CD4-positive, alpha-beta T cell (primary cell): ENCODE measurements around the gene PLXNA1. TPM values are rescaled to one million over a fixed set of nuclear protein-coding genes. Genes with fewer than 3 reads are reported as not detected.

Source experiments
- ATAC-seq: fragments of 200-7000 bp; cut with Tn5 transposase; one replicate; pipeline ENCODE4 v1.10.0; 2022; ENCODE audit warnings: mild to moderate bottlenecking; ENCODE audit not compliant: poor library complexity
- CTCF ChIA-PET: fragments of 350-600 bp; sonication (Branson Sonifier 250); formaldehyde crosslinking; loops from one replicate; lab custom pipeline; 2021; ENCODE audit warnings: antibody characterized with exemption, inconsistent platforms; lab: Charles Lee
- POLR2A ChIA-PET: fragments of 350-600 bp; sonication (Branson Sonifier 250); formaldehyde crosslinking; loops from one replicate; lab custom pipeline; 2021; ENCODE audit warnings: antibody characterized with exemption, inconsistent platforms; lab: Charles Lee
- DNase-seq, 14 experiments: peaks; one replicate each; pipeline ENCODE4 v3.0.0-alpha.2; 2013 to 2020; ENCODE audit warnings: mixed read lengths in 2 of 14
- H3K27ac ChIP-seq, 2 donors: one replicate each; pipeline versions ENCODE4 v1.5.1 to v1.7.0; 2013; ENCODE audit warnings: low read length in 2 of 2, low read depth in 1 of 2, mild to moderate bottlenecking in 1 of 2
- H3K27me3 ChIP-seq, 2 experiments: 1 replicate in 1 of 2; 2 replicates in 1 of 2; pipeline versions ENCODE4 v1.6.1 to v1.7.0; 2013; ENCODE audit warnings: low read length in 2 of 2, control low read depth in 1 of 2, mild to moderate bottlenecking in 1 of 2, moderate library complexity in 1 of 2; ENCODE audit not compliant: insufficient read depth in 2 of 2, control insufficient read depth in 1 of 2
- H3K36me3 ChIP-seq: one replicate; pipeline ENCODE4 v1.6.1; 2013; ENCODE audit warnings: low read length, control low read depth; ENCODE audit not compliant: insufficient read depth
- H3K4me1 ChIP-seq: one replicate; pipeline ENCODE4 v1.6.1; 2013; ENCODE audit warnings: low read length, control low read depth; ENCODE audit not compliant: insufficient read depth
- H3K4me3 ChIP-seq: one replicate; pipeline ENCODE4 v1.5.1; 2013; ENCODE audit warnings: mild to moderate bottlenecking, low read length, moderate library complexity
- H3K9me3 ChIP-seq, 2 experiments: 1 replicate in 1 of 2; 2 replicates in 1 of 2; pipeline versions ENCODE4 v1.6.1 to v1.7.0; 2013; ENCODE audit warnings: low read length in 2 of 2, mild to moderate bottlenecking in 2 of 2, control low read depth in 1 of 2, moderate library complexity in 1 of 2; ENCODE audit not compliant: control insufficient read depth in 1 of 2, insufficient read depth in 1 of 2
- H3K27ac Mint-ChIP-seq: one replicate; pipeline ENCODE4 v1.8.0; 2020; ENCODE audit warnings: mixed read lengths
- H3K27me3 Mint-ChIP-seq: one replicate; pipeline ENCODE4 v1.8.0; 2021; ENCODE audit warnings: mixed read lengths
- H3K36me3 Mint-ChIP-seq: one replicate; pipeline ENCODE4 v1.8.0; 2021; ENCODE audit warnings: low read depth, mixed read lengths
- H3K4me1 Mint-ChIP-seq: one replicate; pipeline ENCODE4 v1.8.0; 2021; ENCODE audit warnings: low read depth, mixed read lengths
- H3K4me3 Mint-ChIP-seq: one replicate; pipeline ENCODE4 v1.8.0; 2020; ENCODE audit warnings: mild to moderate bottlenecking, mixed read lengths
- H3K9me3 Mint-ChIP-seq: one replicate; pipeline ENCODE4 v1.8.0; 2020; ENCODE audit warnings: mixed read lengths
- CTCF ChIP-seq: fragments of 200-600 bp; IDR thresholded peaks from one replicate; pipeline ENCODE4 v1.8.0; 2022; ENCODE audit warnings: antibody characterized with exemption, mild to moderate bottlenecking
- intact Hi-C, 2 experiments: fragments of 100-400 bp; cut with DNase I in 1 of 2; cut with micrococcal nuclease in 1 of 2; formaldehyde crosslinking; loops; one replicate each; pipeline versions ENCODE4 v1.15.1 to v1.9.0; 2023 to 2025; cut with DNase I, micrococcal nuclease
- total RNA-seq, 174 experiments: library from RNA in 2 of 174; stranded (reverse) in 2 of 174; gene quantifications; one replicate each; pipeline ENCODE4 v1.2.3 and lab custom pipeline; 2021 to 2026

The PLXNA1 gene
- total RNA-seq, 2 experiments from 2014 or later: 9.8 to 10.6 TPM

- intact Hi-C loops: no loop called here
- Histone ChIP-seq H3K27me3 (no peaks in the 10 kb centered on the region), H3K36me3 (no peaks in the 10 kb centered on the region), H3K4me3 (no peak overlapping the region), H3K27ac (no peak overlapping the region), H3K4me1 (no peaks in the 10 kb centered on the region), H3K9me3 (no peaks in the 10 kb centered on the region)
- H3K27ac Mint-ChIP-seq: no peak overlapping the region
- DNase-seq: no peak
- H3K27me3 Mint-ChIP-seq: no peaks in the 10 kb centered on the region
- TF ChIP-seq CTCF: no peak
- ATAC-seq: no peak
- ChIA-PET POLR2A (no interaction called here), CTCF (no interaction called here)
- H3K4me3 Mint-ChIP-seq: no peak overlapping the region
- no peaks in the 10 kb centered on the region for H3K4me1 Mint-ChIP-seq
- H3K36me3 Mint-ChIP-seq: no peaks in the 10 kb centered on the region
- no peaks in the 10 kb centered on the region for H3K9me3 Mint-ChIP-seq
Measured at GRCh38 chr3:127000761-127001160, 17.8 kb downstream of the PLXNA1 start.

GRCh38 chr3:127001486-127002194 lies 18.7 kb downstream of the PLXNA1 start:
- H3K4me3 Mint-ChIP-seq: no peak overlapping the region
- H3K4me1 Mint-ChIP-seq: no peaks in the 10 kb centered on the region
- Histone ChIP-seq H3K36me3 (no peaks in the 10 kb centered on the region), H3K4me1 (no peaks in the 10 kb centered on the region), H3K9me3 (no peaks in the 10 kb centered on the region), H3K27ac (no peak overlapping the region), H3K4me3 (no peak overlapping the region), H3K27me3 (no peaks in the 10 kb centered on the region)
- DNase-seq: no peak
- intact Hi-C loops: no loop called here
- no peaks in the 10 kb centered on the region for H3K9me3 Mint-ChIP-seq
- TF ChIP-seq CTCF: no peak
- no peaks in the 10 kb centered on the region for H3K36me3 Mint-ChIP-seq
- no peaks in the 10 kb centered on the region for H3K27me3 Mint-ChIP-seq
- no peak for ATAC-seq
- no peak overlapping the region for H3K27ac Mint-ChIP-seq
- CTCF ChIA-PET: no interaction called here
- POLR2A ChIA-PET: no interaction called here

GRCh38 chr3:127002195-127003174 lies 19.6 kb downstream of the PLXNA1 start:
- DNase-seq: peak in 1 of 14 experiments; percentile 1
- no peak for TF ChIP-seq CTCF
- Mint-ChIP-seq H3K36me3 (peaks cover 4% of the 10 kb centered on the region), H3K4me3 (no peak overlapping the region), H3K27ac (no peak overlapping the region), H3K9me3 (no peaks in the 10 kb centered on the region), H3K27me3 (no peaks in the 10 kb centered on the region), H3K4me1 (no peaks in the 10 kb centered on the region)
- no peaks in the 10 kb centered on the region for H3K27me3 ChIP-seq
- no peaks in the 10 kb centered on the region for H3K9me3 ChIP-seq
- peak; percentile 32 for ATAC-seq
- CTCF ChIA-PET: no interaction called here
- no peaks in the 10 kb centered on the region for H3K36me3 ChIP-seq
- no peak overlapping the region for H3K27ac ChIP-seq
- POLR2A ChIA-PET: no interaction called here
- H3K4me1 ChIP-seq: no peaks in the 10 kb centered on the region
- intact Hi-C loops: no loop called here
- H3K4me3 ChIP-seq: no peak overlapping the region
